Measurements from ENCODE around the gene VDAC2.

Gene VDAC2

GRCh38 chr10:75176736-75177135 lies 33.9 kb upstream of the VDAC2 start:
- no peak for TF ChIP-seq CTCF (IDR thresholded peaks at IDR 0.05)

- no peak for TF ChIP-seq CTCF (IDR thresholded peaks at IDR 0.05)
These were observed 30.9 kb upstream of the VDAC2 start for GRCh38 chr10:75179657-75180177.

- no peak for TF ChIP-seq CTCF (IDR thresholded peaks at IDR 0.05)
These were observed 30.0 kb upstream of the VDAC2 start for GRCh38 chr10:75180592-75180991.

- TF ChIP-seq CTCF (IDR thresholded peaks at IDR 0.05): no peak
These were observed 29.5 kb upstream of the VDAC2 start for GRCh38 chr10:75181073-75181472.

GRCh38 chr10:75186310-75186709 lies 24.3 kb upstream of the VDAC2 start:
- TF ChIP-seq CTCF (IDR thresholded peaks at IDR 0.05): no peak

- peak; percentile 78 for TF ChIP-seq CTCF (IDR thresholded peaks at IDR 0.05)
These were observed 22.6 kb upstream of the VDAC2 start for GRCh38 chr10:75187961-75188426.

- TF ChIP-seq CTCF (IDR thresholded peaks at IDR 0.05): no peak
These were observed 21.1 kb upstream of the VDAC2 start for GRCh38 chr10:75189266-75190096.
